Chondrocyte (in vitro differentiated cells): ENCODE measurements around the gene AAK1. TPM values are rescaled to one million over a fixed set of nuclear protein-coding genes. Genes with fewer than 3 reads are reported as not detected.

Experiments used
- DNase-seq: peaks from one replicate; pipeline ENCODE4 v3.0.0; 2021; ENCODE audit warnings: mixed read lengths, low spot score
- H3K27ac Mint-ChIP-seq: one replicate; pipeline ENCODE4 v1.8.0; 2021; ENCODE audit warnings: mild to moderate bottlenecking, moderate library complexity, mixed read lengths; ENCODE audit not compliant: unreplicated experiment
- H3K27me3 Mint-ChIP-seq: 2 replicates; pipeline ENCODE4 v1.8.0; 2021; ENCODE audit warnings: low read depth, mixed read lengths
- H3K36me3 Mint-ChIP-seq: 2 replicates; pipeline ENCODE4 v1.8.0; 2021; ENCODE audit warnings: low read depth, mixed read lengths
- H3K4me1 Mint-ChIP-seq: 2 replicates; pipeline ENCODE4 v1.8.0; 2021; ENCODE audit warnings: low read depth, mild to moderate bottlenecking, mixed read lengths
- H3K4me3 Mint-ChIP-seq: one replicate; pipeline ENCODE4 v1.8.0; 2021; ENCODE audit warnings: mild to moderate bottlenecking, moderate library complexity, mixed read lengths; ENCODE audit not compliant: unreplicated experiment
- H3K9me3 Mint-ChIP-seq: 2 replicates; pipeline ENCODE4 v1.8.0; 2021; ENCODE audit warnings: low read depth, mixed read lengths
- CTCF ChIP-seq: fragments of 200-600 bp; sonication (generic); IDR thresholded peaks from 2 replicates; pipeline ENCODE4 v1.5.0; 2021; ENCODE audit warnings: antibody characterized with exemption, mild to moderate bottlenecking, moderate library complexity
- total RNA-seq: library from RNA; stranded (reverse); gene quantifications from 3 replicates; pipeline ENCODE4 v1.2.1, GENCODE V29; 2021

The AAK1 gene
- total RNA-seq, 1 donor from 2014 or later = 97.2 TPM

DNA sequence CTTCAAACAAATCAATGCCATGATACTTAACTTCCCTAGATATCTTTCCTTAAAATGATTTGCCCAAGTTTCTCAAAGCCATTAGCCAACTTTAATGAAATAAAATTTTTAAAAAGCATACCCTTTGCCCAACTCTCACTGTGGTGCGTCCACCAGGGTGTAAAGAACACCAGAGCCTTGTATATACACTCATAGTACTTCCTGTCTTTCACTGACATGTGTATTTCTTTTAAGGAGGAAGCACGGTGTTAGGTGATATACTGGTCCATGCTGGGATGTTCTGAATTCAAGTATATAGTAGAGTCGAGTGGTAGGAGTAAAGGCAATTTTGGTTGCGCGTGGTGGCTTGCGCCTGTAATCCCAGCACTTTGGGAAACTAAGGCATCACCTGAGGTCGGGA lies 22.7 kb downstream of the AAK1 start:
- no peak for TF ChIP-seq CTCF
- Mint-ChIP-seq H3K9me3 (no peaks in the 10 kb centered on the region), H3K4me3 (no peak overlapping the region), H3K36me3 (no peaks in the 10 kb centered on the region), H3K4me1 (peaks cover 6% of the 10 kb centered on the region), H3K27me3 (no peaks in the 10 kb centered on the region), H3K27ac (no peak overlapping the region)
- DNase-seq = no peak

DNA sequence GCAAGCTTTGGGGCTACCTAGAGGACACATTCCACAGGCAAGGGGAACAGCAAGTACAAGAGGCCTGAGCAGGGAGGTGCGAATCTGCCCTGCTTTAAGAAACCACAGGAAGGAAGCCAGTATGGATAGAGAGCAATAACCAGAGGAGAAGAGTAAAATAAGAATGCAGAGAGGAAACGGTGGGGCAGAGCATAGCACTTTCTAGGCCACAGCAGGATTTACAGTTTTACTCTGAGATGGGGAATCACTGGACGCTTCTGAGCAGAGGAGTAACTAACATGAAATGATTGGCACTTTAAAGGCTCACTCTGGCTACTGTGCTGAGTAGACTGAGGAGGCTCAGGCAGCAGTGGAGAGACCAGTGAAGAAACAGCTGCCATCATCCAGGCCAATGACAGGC lies 23.8 kb downstream of the AAK1 start:
- no peak overlapping the region for H3K4me3 Mint-ChIP-seq
- H3K4me1 Mint-ChIP-seq = peaks cover 15% of the 10 kb centered on the region
- H3K27ac Mint-ChIP-seq = no peak overlapping the region
- TF ChIP-seq CTCF = no peak
- no peaks in the 10 kb centered on the region for H3K27me3 Mint-ChIP-seq
- no peaks in the 10 kb centered on the region for H3K9me3 Mint-ChIP-seq
- no peaks in the 10 kb centered on the region for H3K36me3 Mint-ChIP-seq
- no peak for DNase-seq

DNA sequence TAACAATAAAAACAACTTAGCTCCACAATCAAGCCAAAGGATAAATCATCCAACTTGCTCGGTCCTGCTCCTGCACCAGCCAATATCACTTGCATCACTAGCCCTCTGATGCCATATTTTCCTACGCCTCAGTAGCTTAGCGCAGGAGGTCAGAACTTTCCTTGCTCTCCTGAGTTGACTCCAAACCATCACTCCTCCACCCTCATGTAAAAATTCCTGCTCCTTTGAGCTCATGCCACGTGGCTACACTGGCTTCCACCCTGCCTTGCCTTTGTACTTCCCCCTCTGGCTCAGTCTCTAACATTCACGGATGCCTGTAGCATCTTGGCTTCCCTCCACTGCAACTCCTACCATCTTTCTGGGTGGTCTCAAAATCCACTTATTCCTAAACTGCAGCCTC lies 25.2 kb downstream of the AAK1 start:
- DNase-seq = no peak
- peaks cover 15% of the 10 kb centered on the region for H3K4me1 Mint-ChIP-seq
- TF ChIP-seq CTCF = no peak
- no peak overlapping the region for H3K4me3 Mint-ChIP-seq
- H3K27ac Mint-ChIP-seq = no peak overlapping the region
- H3K27me3 Mint-ChIP-seq = no peaks in the 10 kb centered on the region
- no peaks in the 10 kb centered on the region for H3K9me3 Mint-ChIP-seq
- H3K36me3 Mint-ChIP-seq = no peaks in the 10 kb centered on the region

DNA sequence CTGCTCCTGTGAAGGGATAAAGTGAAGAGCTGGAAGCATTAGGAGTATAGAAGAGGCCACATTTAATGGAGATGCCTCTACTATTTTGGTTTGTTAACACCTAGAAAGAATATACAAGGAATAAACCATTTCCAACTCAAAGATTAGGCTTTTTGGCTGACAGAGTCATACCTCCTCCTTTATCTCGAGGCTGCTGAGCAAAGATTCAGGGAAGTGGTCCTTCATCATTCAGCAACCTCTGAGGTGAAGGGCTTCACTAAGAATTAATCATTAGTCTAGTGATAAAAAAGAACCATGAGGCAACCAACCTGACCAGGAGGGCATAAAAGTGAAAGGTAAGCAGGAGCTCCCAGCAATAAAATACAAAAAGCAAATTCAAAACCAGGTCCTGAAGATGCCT lies 25.8 kb downstream of the AAK1 start:
- Mint-ChIP-seq H3K27me3 (no peaks in the 10 kb centered on the region), H3K9me3 (no peaks in the 10 kb centered on the region), H3K27ac (no peak overlapping the region), H3K36me3 (no peaks in the 10 kb centered on the region), H3K4me1 (peaks cover 15% of the 10 kb centered on the region), H3K4me3 (no peak overlapping the region)
- DNase-seq = no peak
- TF ChIP-seq CTCF = no peak

DNA sequence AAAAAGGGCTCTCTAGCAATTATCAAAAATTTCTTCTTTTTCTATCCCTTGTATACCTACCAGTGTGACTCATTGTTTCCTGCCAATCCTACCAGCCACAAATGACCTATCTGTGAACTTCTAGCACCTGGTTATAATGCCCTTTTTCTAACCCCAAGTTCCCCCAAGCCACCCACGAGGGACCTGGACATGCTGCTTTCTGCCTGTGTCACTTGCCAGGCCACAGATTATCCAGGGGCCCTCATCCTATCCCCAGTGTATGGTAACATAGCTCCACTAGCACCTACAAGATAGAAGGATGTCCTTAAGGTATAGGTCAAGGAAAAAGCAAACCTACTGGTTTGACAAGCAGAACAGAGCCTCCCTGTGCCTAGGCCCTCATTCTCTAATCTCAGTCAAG lies 26.8 kb downstream of the AAK1 start:
- Mint-ChIP-seq H3K4me1 (peaks cover 15% of the 10 kb centered on the region), H3K36me3 (no peaks in the 10 kb centered on the region), H3K4me3 (no peak overlapping the region), H3K27ac (no peak overlapping the region), H3K27me3 (no peaks in the 10 kb centered on the region), H3K9me3 (no peaks in the 10 kb centered on the region)
- DNase-seq = no peak
- TF ChIP-seq CTCF = no peak
